GM18502 (cell line): ENCODE data around the gene ANXA2.
"Not testable (repeated sequence)": the region's sequence is repeated elsewhere in the genome, so short reads cannot be mapped to it uniquely, and the experiment has no call there.

Experiments used
- ATAC-seq: cut with Tn5 transposase; IDR thresholded peaks from one replicate; pipeline ENCODE4 v1.9.1; 2021; ENCODE audit warnings: mild to moderate bottlenecking; ENCODE audit not compliant: unreplicated experiment, poor library complexity

Gene ANXA2

DNA sequence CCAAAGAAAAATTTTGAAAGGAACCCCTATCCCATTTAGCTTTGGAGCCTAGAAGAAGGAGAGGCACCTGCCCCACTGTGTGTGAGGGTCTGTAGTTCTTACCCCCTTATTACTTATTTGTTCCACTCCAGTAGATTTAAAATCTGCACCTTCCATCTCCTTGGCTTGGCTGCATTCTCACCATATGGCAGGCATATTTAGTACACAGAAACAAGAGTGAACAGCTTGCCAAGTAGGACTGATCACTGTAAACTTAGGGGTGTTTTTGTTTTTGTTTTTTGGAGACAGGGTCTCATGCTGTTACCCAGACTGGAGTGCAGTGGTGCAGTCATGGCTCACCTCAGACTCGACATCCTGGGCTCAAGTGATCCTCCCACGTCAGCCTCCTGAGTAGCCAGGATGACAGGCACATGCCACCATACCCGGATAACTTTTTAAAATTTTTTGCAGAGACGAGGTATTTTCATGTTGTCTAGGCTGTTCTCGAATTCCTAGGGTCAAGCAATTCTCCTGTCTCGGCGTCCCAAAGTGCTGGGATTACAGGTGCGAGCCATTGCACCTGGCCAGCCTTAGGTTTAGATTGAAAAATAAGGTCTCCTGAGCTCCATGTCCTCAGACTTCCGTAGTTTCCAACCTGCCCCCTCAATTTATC lies 14.1 kb upstream of the ANXA2 start:
- no peak for ATAC-seq

DNA sequence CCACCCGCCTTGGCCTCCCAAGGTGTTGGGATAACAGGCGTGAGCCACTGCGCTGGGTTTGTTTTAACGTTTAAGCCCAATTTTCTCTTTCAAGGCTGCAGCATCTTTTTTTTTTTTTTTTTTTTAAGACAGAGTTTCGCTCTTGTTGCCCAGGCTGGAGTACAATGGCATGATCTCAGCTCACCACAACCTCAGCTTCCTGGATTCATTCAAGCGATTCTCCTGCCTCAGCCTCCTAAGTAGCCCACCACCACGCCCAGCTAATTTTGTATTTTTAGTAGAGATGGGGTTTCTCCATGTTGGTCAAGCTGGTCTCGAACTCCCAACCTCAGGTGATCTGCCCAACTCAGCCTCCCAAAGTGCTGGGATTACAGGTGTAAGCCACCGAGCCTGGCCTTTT lies 12.6 kb upstream of the ANXA2 start:
- not testable (repeated sequence) for ATAC-seq

DNA sequence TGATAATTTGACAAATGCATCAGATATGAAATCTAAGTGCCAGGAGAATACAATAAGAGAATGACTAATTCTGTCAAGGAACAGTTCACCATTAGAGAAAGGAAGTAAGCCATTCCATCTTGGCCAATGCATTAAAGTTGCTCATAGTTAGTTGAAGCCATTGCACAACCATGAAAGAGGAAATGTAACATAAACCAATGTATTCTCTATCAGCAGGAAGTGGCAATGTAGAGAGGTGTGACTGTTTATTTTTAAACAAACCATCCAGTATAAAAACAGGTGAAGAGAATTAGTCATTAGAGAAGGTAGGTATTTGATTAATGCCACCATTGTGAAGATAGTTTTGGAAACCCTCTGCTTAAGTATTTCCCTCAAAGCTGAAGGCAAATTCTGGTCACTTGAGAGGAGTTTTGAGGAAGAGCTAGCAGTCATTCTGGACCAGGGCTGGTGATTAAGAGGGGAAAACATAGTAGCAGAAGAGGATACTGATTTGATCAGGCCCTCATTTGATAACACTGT lies 10.7 kb upstream of the ANXA2 start:
- ATAC-seq: no peak

DNA sequence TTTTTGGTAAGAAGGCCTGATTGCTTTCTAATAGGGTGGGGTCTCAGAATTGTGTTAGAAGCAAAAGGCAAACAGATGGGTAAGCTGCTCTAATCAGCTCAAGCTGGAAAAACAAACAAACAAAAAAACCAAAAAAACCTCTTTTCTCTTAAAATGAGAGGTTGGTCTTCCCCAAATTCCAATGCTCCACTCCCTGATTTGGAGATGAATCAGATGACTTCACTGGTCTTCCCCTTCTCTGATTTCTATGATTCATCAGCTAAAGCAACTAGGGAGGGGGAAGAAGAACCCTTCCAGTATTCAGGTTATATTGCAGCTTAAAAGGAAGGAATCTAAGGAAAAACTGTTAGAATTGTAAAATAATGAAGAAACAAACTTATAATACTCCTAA lies 9.6 kb upstream of the ANXA2 start:
- ATAC-seq: no peak

DNA sequence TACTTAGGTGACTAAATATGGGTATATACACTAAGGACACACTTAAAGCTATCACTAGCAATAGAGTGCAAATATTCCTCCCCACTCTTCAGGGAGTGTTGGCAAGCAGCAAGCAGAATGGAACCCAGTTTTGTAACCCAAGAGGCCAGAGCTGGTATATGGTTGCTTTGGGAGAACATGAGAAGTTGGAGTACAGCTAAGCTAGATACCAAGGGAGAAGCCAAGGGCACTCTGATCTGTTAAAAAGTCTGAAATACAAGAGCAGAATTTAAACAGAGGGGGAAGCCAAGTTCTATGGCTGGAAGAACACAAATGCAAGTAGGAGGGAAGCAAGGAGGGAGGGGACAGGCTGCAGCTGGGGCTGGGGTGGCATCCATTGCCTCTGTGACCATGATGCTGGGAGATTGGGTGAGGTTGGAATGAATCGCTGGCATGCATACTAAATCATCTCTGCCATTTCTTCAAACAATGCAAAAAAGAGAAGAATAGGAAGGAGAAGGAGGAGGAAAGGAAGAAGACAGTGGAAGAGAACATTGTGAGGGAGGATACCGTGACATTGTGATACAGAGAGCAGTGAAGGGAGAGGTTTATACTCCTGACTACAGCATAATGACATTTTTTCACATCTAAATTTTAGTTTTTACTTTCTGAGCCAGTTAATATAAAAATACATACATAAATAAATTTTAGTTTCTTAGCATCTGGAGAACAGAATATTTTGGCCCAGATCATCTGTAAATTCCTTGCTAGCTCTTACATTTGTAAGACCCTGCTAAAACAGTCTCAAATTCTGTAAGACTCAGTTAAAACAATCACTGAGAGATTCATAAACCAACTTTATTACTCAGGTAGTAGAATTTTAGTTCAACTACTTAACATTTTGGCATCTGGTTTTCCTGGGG lies 9.0 kb upstream of the ANXA2 start:
- ATAC-seq: no peak

DNA sequence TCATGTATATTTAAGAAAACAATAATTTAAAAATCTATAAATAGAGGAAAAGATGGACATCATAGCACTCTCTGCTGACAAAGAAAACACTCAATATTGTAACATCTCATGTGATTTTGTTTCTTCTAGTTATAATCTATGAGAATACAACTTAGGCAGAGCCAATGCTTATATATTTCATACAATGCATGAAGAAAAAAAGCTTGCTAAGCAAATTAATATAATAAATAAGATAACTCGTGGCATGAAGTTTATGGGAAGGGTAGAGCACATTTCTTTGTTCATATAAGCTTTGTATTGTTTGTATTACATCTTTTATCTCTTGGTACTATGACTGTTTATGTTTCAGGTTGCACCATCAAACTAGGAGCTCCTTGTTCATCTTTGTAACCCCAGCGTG lies 7.6 kb upstream of the ANXA2 start:
- ATAC-seq: no peak

DNA sequence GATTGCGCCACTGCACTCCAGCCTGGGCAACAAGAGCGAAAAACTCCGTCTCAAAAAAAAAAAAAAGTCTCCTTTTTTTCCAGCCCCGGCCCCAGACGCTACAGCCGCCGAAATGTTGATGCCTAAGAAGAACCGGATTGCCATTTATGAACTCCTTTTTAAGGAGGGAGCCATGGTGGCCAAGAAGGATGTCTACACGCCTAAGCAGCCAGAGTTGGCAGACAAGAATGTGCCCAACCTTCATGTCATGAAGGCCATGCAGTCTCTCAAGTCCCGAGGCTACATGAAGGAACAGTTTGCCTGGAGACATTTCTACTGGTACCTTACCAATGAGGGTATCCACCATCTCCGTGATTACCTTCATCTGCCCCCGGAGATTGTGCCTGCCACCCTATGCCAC lies 6.6 kb upstream of the ANXA2 start:
- not testable (repeated sequence) for ATAC-seq

DNA sequence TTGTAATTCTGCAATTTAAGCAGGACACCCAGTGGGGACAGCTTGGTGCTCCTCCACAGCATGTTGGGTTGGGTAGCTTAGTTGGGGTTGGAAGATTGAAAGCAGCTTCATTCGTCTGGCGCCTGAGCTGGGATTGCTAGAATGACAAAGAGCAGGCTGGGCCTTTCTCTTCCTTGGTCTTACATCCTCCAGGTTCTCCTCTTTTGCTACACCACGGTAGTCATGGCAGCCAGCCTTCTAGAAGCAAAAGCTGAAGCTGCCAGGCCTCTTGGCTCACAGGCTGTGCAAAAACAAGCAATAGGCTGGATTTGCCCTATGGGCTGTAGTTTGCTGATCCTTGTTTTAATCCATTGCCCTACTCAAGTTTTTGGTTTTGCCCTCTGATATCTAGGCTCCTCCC lies 3.2 kb upstream of the ANXA2 start:
- ATAC-seq: no peak

DNA sequence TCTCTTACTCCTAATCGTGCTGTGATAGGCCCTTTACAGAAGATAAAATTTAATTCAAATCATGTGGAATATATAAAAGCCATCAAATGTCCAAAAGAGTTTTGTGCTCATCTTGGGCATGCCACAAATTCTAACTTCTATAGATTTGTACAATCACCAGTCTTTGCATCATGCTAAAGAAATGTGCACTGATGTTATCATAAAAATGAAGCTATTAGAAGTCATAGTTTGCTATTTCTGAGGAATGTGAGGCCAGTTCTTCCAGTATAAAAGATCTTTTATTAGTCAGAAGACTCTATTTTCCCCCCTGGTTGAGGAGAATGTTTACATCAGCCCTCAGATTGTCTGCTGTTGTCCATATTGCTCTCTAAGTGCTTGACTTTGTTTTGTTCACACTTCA lies 2.1 kb upstream of the ANXA2 start:
- no peak for ATAC-seq

DNA sequence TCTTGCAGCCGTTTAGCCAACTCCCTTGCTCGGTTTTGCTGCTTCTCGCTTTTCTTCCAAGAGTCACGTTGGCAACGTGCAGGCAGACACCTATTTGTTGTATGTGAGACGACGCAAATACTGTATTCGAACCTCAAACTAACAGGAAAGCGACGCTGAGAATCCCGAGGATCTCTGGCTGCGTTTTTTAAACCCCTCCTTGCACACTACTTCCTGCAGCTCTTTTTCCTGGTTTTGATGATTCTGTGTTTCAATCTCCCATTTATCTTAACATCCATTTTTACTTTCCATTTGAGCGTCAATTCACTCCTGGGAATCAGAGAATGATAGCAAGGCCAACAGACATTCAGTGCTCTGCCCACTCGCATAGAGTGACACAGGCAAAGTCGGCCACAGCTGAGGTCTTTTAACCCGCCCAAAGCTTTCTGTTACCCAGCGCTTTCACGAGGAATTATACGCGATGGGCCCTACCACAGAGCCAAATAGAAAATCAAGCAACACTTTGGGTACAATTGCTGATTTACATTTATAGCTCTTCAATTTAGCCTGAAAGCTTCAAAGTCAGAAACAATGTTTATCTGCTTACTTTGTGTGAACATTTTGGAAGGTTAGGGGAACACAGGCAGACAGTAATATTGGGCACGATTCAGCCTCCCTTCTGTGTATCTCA lies 1.6 kb upstream of the ANXA2 start:
- no peak for ATAC-seq

DNA sequence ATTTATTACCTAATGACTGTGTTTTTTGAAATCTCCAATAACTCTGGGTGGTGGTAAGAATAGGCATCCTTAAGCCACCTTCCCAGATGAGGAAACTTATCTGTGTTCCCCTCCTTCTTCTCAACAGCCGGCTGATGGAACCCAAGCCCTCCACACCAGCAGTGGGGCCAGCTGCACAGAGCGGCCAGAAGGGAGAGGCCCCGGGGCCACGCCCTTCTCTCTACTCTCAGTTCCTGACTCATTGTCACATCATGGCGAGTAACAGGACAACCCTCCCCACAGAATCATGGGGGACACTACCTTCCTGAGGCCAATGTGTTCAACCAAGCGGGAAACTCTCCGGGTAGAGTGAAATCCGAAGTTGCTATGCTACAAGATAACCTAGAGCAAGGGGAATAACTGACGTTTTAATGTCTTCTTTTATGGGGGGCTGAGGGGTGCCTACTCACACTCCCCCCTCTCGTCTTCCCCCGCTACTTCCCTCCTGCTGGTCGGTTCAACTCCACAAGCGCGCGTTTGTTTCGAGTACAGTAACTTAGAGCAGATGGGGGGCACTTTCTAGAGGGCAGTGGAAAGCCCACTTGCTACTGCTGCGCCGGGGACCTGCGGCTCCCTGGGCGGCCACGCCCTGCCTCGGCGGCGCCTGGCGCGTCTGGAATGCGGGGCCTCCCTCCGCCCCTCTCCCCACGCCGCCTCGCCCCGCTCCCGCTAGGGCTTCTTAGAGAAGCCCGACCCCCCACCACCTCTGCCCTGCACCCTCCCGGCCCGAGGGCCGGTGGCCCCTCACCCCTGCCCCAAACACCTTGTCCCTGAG lies 621 bp downstream of the ANXA2 start:
- peak; percentile 69 for ATAC-seq

DNA sequence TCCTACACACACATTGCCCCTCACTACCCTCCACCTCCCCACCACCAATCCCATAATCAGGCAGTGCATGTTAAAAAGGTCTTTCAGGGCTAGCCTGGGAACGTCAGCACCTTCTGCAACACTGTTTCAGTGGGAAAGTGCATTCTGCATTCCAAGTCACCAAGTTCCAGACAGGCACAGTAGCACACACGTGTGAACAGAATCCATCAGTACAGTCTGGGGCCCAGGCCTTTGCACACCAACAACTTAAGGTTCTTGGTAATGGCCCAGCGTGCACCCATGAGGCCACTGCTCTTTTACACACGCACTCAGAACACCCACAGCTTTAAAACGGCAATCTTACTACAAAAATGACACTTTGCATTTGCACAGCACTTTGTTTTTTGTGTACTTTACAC lies 1.2 kb downstream of the ANXA2 start:
- ATAC-seq: no peak

DNA sequence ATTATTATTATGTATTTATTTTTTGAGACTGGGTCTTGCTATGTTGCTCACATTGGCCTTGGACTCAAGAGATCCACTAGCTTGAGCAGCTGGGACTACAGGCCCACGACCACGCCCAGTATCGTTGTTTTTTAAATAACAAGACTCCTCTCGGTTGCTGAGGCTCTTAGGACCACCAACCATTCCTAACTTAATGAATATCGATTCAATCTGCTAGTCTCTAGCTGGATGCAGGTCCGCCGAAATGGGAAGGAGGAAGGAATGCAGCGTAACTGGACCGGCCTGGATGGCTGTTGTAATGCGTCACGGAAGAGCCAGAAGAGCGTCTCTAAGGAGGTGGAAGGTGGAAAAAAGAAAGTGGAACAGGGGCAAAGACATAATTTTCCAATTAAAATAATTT lies 1.7 kb downstream of the ANXA2 start:
- no peak for ATAC-seq

DNA sequence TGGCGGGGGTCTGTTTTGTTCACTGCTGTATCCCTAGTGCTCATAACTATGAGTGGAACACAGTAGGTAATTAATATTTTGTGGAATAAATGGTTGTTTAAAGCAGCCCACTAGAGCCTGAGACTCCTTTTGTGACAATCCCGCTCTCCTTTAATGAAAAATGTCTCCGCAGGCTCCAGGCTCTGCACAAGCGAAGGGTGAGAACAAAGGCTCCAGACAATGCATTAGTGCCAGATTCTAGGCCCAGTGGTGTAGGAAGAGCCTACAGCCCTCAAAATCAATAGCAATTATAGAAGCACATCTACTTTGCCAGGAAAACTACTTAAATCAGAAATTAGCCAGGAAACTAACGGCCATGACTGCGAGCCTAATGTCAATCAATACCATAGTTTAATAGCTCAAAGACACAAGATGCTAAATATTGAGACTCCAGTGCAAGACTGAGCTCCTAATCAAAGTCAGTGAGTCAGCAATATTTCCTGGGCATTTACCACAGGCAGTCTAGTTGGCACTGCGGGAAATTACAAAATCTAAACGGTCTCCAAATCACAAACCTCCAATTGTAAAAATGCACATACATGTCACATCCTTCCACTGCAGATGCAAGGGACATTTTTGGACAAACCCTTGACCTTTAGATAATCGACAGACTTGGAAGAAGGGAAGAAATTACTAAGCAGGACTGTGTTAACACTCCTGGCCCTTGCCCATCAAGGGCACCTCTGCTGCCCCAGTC lies 2.3 kb downstream of the ANXA2 start:
- no peak for ATAC-seq

DNA sequence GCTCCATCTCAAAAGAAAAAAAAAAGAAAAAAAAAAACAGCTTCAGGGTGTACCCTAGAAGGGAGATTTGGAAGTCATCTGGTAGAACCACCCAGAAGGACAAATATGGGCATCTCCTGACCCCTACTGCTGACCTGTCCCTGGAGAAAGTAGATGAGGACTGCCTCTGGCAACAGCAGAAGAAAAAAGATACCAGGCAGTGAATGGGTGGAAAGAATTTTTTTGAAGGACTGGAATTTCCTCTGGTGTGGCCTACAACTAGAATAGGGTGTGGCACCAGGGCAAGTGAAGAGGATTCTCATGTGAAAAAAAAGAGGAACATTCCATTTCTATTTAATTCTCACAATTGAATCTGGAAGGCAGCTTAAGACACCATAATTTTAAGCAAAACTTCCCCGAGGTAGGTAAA lies 3.1 kb downstream of the ANXA2 start:
- no peak for ATAC-seq

DNA sequence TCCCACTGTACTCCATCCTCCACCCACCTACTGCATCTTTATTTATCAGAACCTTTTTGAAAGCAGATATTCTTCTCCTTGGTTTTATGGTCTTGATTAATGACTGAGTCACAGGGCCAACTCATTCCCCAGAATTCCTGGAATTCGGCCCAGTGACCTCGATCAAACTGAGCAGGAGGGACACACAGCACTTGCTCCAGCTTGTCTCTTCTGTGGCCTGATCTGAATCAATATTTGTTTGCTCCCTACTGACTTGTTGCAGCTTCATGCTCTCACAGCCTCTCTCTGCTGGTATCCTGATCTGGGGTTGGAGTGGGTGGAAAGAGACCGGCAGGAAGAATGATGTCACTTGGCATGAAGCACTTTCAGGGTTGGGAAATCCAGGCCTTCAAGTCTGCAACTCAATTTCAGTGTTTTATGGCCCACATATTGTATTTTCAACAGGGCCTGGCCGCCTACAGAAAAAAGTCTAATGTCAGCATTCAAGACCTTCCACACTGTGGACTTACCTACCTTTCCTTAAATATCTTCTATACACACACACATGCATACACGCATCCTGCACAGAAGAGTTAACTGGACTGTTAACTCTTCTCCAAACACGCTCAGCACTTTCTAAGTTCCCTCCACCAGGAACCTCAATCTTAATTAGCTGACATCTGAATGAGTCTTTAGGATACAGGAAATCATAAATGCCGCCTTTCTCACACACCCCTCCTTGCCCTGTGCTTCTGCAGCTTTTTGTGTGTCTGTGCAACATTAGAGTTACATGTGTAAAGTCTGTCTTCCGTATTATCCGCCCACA lies 4.6 kb downstream of the ANXA2 start:
- no peak for ATAC-seq

DNA sequence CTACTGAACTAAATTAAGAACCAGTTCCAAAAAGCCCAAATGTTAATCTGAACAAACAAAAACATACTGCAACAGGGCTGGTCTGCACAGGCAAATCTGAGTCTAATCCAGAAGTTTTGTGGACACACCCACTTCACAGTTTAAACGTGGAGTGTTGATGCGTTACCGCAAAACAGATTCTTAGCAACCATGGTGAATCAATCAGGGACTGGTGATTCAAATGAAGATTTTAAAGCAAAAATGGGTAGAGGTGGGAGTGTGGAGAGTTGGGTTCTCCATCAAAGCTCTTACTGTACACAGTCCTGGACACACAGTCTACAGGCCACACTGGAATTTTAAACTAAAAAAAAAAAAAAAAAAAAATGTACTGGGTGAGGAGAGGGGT lies 5.2 kb downstream of the ANXA2 start:
- ATAC-seq: no peak

DNA sequence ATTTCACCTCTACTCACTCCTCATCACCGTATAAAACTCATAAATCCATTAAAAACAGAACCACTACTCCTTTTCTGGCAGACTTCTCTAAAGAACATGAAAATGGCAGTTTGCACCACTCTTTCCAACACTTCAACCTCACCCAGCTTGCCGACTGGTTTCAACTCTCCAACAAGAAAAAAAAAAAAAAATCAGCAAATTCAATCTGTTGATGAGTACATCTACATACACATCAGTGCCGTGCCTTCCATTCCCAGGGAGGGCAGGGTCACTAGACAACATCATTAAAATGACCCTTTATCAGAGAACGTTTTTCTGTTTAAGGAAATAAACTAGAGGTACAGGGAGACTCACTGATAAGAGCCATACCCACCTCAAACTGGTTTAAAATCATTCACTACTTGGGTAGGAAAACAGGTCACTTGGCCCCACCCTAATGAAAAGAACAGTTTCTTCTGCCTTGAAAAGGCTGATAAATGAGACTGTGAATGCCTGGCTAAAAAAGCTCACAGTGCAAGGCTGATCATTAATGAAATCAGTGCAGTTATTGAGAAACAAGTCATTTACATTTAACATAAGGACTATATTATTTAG lies 6.0 kb downstream of the ANXA2 start:
- ATAC-seq: no peak
